ENCODE data around the gene LAG3. TPM values are rescaled to one million over a fixed set of nuclear protein-coding genes. Genes with fewer than 3 reads are reported as not detected.

LAG3 gene
- total RNA-seq, 4 donors from 2014 or later: 1.2 to 4.0 (median 2.9) TPM

- no peak for DNase-seq (ENCODE audit: low spot score in 2 of 2)
- Histone ChIP-seq H3K27me3 (peaks cover 0 to 12% of the 10 kb centered on the region in 2 donors), H3K9me3 (no peaks in the 10 kb centered on the region), H3K4me3 (no peak overlapping the region), H3K4me1 (peaks cover 0 to 8% (median 2%) of the 10 kb centered on the region in 4 donors), H3K36me3 (no peaks in the 10 kb centered on the region), H3K27ac (no peak overlapping the region)
- TF ChIP-seq POLR2A (IDR thresholded peaks at IDR 0.05) (no peak), EP300 (IDR thresholded peaks at IDR 0.05) (no peak), CTCF (IDR thresholded peaks at IDR 0.05) (no peak)
- 85 to 86% methylated on average over 3 of the region's 3 CpGs for whole genome bisulfite sequencing, 2 donors
Observed at GRCh38 chr12:6816598-6816997, 44.3 kb downstream of the LAG3 start.

- TF ChIP-seq EP300 (IDR thresholded peaks at IDR 0.05) (no peak), CTCF (IDR thresholded peaks at IDR 0.05) (no peak), POLR2A (IDR thresholded peaks at IDR 0.05) (no peak)
Observed at GRCh38 chr12:6817098-6817497, 44.8 kb downstream of the LAG3 start.

GRCh38 chr12:6817662-6818157, 45.4 kb downstream of the LAG3 start:
- 86 to 89% methylated on average over 20 of the region's 20 CpGs for WGBS, 2 donors
- H3K9me3 ChIP-seq: no peaks in the 10 kb centered on the region
- H3K27ac ChIP-seq: no peak overlapping the region
- peaks cover 0 to 19% (median 10%) of the 10 kb centered on the region in 4 donors for H3K4me1 ChIP-seq
- no peaks in the 10 kb centered on the region for H3K36me3 ChIP-seq
- peaks cover 0 to 22% of the 10 kb centered on the region in 2 donors for H3K27me3 ChIP-seq
- no peak overlapping the region for H3K4me3 ChIP-seq
- no peak for TF ChIP-seq EP300 (IDR thresholded peaks at IDR 0.05)
- TF ChIP-seq CTCF (IDR thresholded peaks at IDR 0.05): no peak
- TF ChIP-seq POLR2A (IDR thresholded peaks at IDR 0.05): no peak
- DNase-seq (ENCODE audit: low spot score in 2 of 2): no peak

More at GRCh38 chr12:6817098-6817497, 44.8 kb downstream of the LAG3 start:
- no peak overlapping the region for H3K4me3 ChIP-seq
- DNase-seq (ENCODE audit: low spot score in 2 of 2): no peak
- peaks cover 0 to 13% (median 7%) of the 10 kb centered on the region in 4 donors for H3K4me1 ChIP-seq
- no peaks in the 10 kb centered on the region for H3K36me3 ChIP-seq
- peaks cover 0 to 16% of the 10 kb centered on the region in 2 donors for H3K27me3 ChIP-seq
- WGBS, 2 donors: 85 to 92% methylated on average over 8 of the region's 8 CpGs
- no peaks in the 10 kb centered on the region for H3K9me3 ChIP-seq
- H3K27ac ChIP-seq: no peak overlapping the region

GRCh38 chr12:6818222-6818621, 45.9 kb downstream of the LAG3 start:
- Histone ChIP-seq H3K9me3 (no peaks in the 10 kb centered on the region), H3K4me3 (no peak overlapping the region), H3K27me3 (peaks cover 0 to 27% of the 10 kb centered on the region in 2 donors), H3K4me1 (peaks cover 0 to 20% (median 10%) of the 10 kb centered on the region in 4 donors), H3K27ac (no peak overlapping the region), H3K36me3 (no peaks in the 10 kb centered on the region)
- no peak for TF ChIP-seq POLR2A (IDR thresholded peaks at IDR 0.05)
- TF ChIP-seq EP300 (IDR thresholded peaks at IDR 0.05): no peak
- TF ChIP-seq CTCF (IDR thresholded peaks at IDR 0.05): no peak
- DNase-seq (ENCODE audit: low spot score in 2 of 2): no peak
- 57 to 60% methylated on average over 10 of the region's 10 CpGs for WGBS, 2 donors

DNA sequence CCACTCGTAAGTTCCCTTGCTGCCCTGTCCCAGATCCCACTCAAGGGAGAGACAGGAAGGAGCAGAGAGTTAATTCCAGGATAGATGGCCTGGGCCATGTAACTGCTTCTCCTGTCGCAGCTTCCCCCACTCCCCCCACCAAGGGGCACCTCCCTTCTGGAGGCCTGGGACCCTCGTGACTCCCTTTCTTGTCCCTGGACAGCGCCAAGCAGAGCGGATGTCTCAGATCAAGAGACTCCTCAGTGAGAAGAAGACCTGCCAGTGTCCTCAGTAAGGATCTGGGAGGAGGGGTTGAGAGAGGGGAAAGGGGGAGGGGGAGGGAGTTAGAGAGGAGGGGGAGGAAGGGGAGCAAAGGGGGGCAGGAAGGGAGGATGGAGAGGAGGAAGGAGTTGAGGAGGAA, 46.3 kb downstream of the LAG3 start:
- WGBS, 2 donors: 71 to 86% methylated on average over 5 of the region's 5 CpGs
- DNase-seq (ENCODE audit: low spot score in 2 of 2): no peak

More for the DNA sequence above, 46.3 kb downstream of the LAG3 start:
- no peaks in the 10 kb centered on the region for H3K9me3 ChIP-seq
- H3K4me3 ChIP-seq: no peak overlapping the region
- H3K27ac ChIP-seq: no peak overlapping the region
- TF ChIP-seq CTCF (IDR thresholded peaks at IDR 0.05): no peak
- TF ChIP-seq EP300 (IDR thresholded peaks at IDR 0.05): no peak
- no peak for TF ChIP-seq POLR2A (IDR thresholded peaks at IDR 0.05)
- H3K4me1 ChIP-seq: peaks cover 0 to 20% (median 10%) of the 10 kb centered on the region in 4 donors
- H3K27me3 ChIP-seq: peaks cover 0 to 29% of the 10 kb centered on the region in 2 donors
- no peaks in the 10 kb centered on the region for H3K36me3 ChIP-seq
